PC-9 (cell line): ENCODE data around the gene AUTS2. TPM values are rescaled to one million over a fixed set of nuclear protein-coding genes. Genes with fewer than 3 reads are reported as not detected.

ENCODE experiments used
- BruUV-seq: library from RNA; stranded (reverse); fragments of 400-500 nt; replicated peaks from 2 replicates; lab custom pipeline; 2021; lab: Mats Ljungman, UMichigan
- CTCF ChIA-PET: fragments of 300-600 bp; sonication (Branson Sonifier 250); formaldehyde crosslinking; loops from one replicate; lab custom pipeline; 2022; ENCODE audit warnings: antibody characterized with exemption; lab: Charles Lee
- POLR2A ChIA-PET: fragments of 300-600 bp; sonication (Branson Sonifier 250); formaldehyde crosslinking; loops from one replicate; lab custom pipeline; 2022; ENCODE audit warnings: antibody characterized with exemption; ENCODE audit not compliant: unreplicated experiment; lab: Charles Lee
- DNase-seq, 2 experiments: peaks; one replicate each; pipeline versions ENCODE4 v3.0.0 to v3.0.0-alpha.2; 2015 to 2022; ENCODE audit warnings: mixed read lengths in 1 of 2
- H2AFZ ChIP-seq: fragments of 200-600 bp; sonication (generic); 2 replicates; pipeline ENCODE4 v1.8.1; 2017; ENCODE audit warnings: antibody characterized with exemption
- H3F3A ChIP-seq: fragments of 200-600 bp; sonication (generic); 2 replicates; pipeline ENCODE4 v1.8.1; 2017; ENCODE audit warnings: antibody characterized with exemption, mild to moderate bottlenecking, low read depth; ENCODE audit not compliant: insufficient read depth
- H3K27ac ChIP-seq: fragments of 200-600 bp; sonication (generic); 2 replicates; pipeline ENCODE4 v1.6.1; 2016; ENCODE audit warnings: mixed run types
- H3K27me3 ChIP-seq: fragments of 200-600 bp; sonication (generic); 2 replicates; pipeline ENCODE4 v1.6.1; 2016; ENCODE audit warnings: low read depth, mixed run types; ENCODE audit not compliant: insufficient read depth
- H3K36me3 ChIP-seq: fragments of 200-600 bp; sonication (generic); 2 replicates; pipeline ENCODE4 v1.6.1; 2016; ENCODE audit warnings: low read depth, mixed run types
- H3K4me1 ChIP-seq: fragments of 200-600 bp; sonication (generic); replicated peaks from 2 replicates; pipeline ENCODE4 v1.6.1; 2016; ENCODE audit warnings: mixed run types; ENCODE audit not compliant: insufficient read depth
- H3K4me2 ChIP-seq: fragments of 200-600 bp; sonication (generic); 2 replicates; pipeline ENCODE4 v1.6.1; 2017; ENCODE audit warnings: mixed run types
- H3K4me3 ChIP-seq: fragments of 200-600 bp; sonication (generic); 2 replicates; pipeline ENCODE4 v1.6.1; 2016; ENCODE audit warnings: mixed run types
- H3K79me2 ChIP-seq: fragments of 200-600 bp; sonication (generic); 2 replicates; pipeline ENCODE4 v1.6.1; 2017; ENCODE audit warnings: low read depth, mixed run types
- H3K9me2 ChIP-seq: fragments of 200-600 bp; sonication (generic); 2 replicates; pipeline ENCODE4 v1.8.1; 2017; ENCODE audit warnings: mild to moderate bottlenecking; ENCODE audit not compliant: insufficient read depth
- H3K9me3 ChIP-seq: fragments of 200-600 bp; sonication (generic); 2 replicates; pipeline ENCODE4 v1.8.1; 2016; ENCODE audit warnings: low read depth; ENCODE audit not compliant: insufficient read depth
- H4K20me1 ChIP-seq: fragments of 200-600 bp; sonication (generic); 2 replicates; pipeline ENCODE4 v1.8.1; 2017; ENCODE audit not compliant: insufficient read depth
- CTCF ChIP-seq: fragments of 200-600 bp; sonication (generic); conservative IDR thresholded peaks from 2 replicates; pipeline ENCODE4 v1.6.1; 2017; ENCODE audit warnings: mixed run types, antibody characterized with exemption, mild to moderate bottlenecking, moderate library complexity
- EZH2 ChIP-seq: fragments of 200-600 bp; sonication (generic); IDR thresholded peaks from 2 replicates; pipeline ENCODE4 v1.8.0; 2017; ENCODE audit warnings: antibody characterized with exemption, low read depth
- intact Hi-C: fragments of 100-400 bp; cut with micrococcal nuclease; formaldehyde crosslinking; loops from one replicate; pipeline ENCODE4 v1.10.0; 2022; ENCODE audit not compliant: unreplicated experiment
- total RNA-seq: library from RNA; stranded (reverse); gene quantifications from 2 replicates; pipeline ENCODE4 v1.2.3, GENCODE V29; 2021

AUTS2 gene
- total RNA-seq, 1 experiment from 2014 or later = not detected

DNA sequence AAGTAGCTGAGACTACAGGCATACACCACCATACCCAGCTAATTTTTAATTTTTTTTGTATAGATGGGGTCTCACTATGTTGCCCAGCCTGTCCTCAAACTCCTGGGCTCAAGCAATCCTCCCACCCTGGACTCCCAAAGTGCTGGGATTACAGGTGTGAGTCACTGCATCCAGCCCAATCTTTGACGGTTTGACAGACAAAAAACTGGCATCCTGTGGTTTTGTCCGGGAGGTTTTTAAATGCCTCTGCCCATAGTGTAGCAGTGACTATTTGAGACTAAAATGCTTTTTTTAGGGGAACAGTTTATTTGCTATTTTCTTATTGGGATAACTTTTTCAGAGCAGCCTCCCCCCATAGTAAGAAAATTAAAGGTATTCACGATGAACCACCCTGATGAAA lies 1010.0 kb downstream of the AUTS2 start:
- ChIA-PET POLR2A (no interaction called here), CTCF (no interaction called here)
- Histone ChIP-seq H3K9me3 (no peaks in the 10 kb centered on the region), H2AFZ (no peak overlapping the region), H3K4me2 (no peak overlapping the region), H3K79me2 (no peaks in the 10 kb centered on the region), H3K9me2 (no peaks in the 10 kb centered on the region), H3K27ac (no peak overlapping the region), H4K20me1 (no peaks in the 10 kb centered on the region), H3K4me1 (no peaks in the 10 kb centered on the region), H3K27me3 (peaks cover 8% of the 10 kb centered on the region), H3K4me3 (no peak overlapping the region), H3F3A (no peaks in the 10 kb centered on the region), H3K36me3 (no peaks in the 10 kb centered on the region)
- TF ChIP-seq CTCF (no peak), EZH2 (no peak)
- DNase-seq = no peak
- intact Hi-C loops = no loop called here
- BruUV-seq = no TSS peak

DNA sequence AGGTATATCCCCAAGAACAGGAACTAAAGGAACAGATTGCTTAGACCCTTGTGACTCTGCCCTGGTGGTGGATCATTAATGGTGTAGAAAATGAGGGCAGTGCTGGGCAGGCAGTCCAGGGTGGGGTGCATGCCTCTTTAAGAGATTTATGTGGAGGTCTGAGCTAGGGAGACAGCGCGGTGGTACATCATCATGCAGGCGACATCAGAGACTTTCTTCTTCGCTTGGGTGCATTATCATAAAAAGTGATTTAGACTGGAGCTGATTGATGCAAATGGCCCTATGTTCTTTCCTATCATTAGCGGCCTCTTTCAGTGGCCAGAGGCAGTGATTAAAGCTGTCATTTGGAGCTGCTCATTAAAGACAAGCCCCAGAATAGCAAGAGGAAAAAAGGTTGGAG lies 1014.5 kb downstream of the AUTS2 start:
- H3K79me2 ChIP-seq = no peaks in the 10 kb centered on the region
- DNase-seq = no peak
- H3K36me3 ChIP-seq = no peaks in the 10 kb centered on the region
- H3K4me2 ChIP-seq = no peak overlapping the region
- H3K27ac ChIP-seq = no peak overlapping the region
- BruUV-seq = no TSS peak
- no peaks in the 10 kb centered on the region for H3K4me1 ChIP-seq
- no peak overlapping the region for H3K4me3 ChIP-seq
- H3F3A ChIP-seq = no peaks in the 10 kb centered on the region
- H3K27me3 ChIP-seq = peaks cover 30% of the 10 kb centered on the region
- intact Hi-C loops = no loop called here
- H3K9me2 ChIP-seq = no peaks in the 10 kb centered on the region
- POLR2A ChIA-PET = no interaction called here
- H4K20me1 ChIP-seq = no peaks in the 10 kb centered on the region
- H3K9me3 ChIP-seq = no peaks in the 10 kb centered on the region
- no peak overlapping the region for H2AFZ ChIP-seq
- TF ChIP-seq EZH2 = no peak
- CTCF ChIA-PET = no interaction called here

- no peaks in the 10 kb centered on the region for H3K9me3 ChIP-seq
- DNase-seq = no peak
- no peak overlapping the region for H2AFZ ChIP-seq
- no peak overlapping the region for H3K4me3 ChIP-seq
- no peak overlapping the region for H3K27ac ChIP-seq
- no peak overlapping the region for H3K4me2 ChIP-seq
- no peaks in the 10 kb centered on the region for H3F3A ChIP-seq
- no peaks in the 10 kb centered on the region for H3K4me1 ChIP-seq
- no peaks in the 10 kb centered on the region for H3K9me2 ChIP-seq
- no peaks in the 10 kb centered on the region for H3K36me3 ChIP-seq
- H3K27me3 ChIP-seq = peaks cover 44% of the 10 kb centered on the region
- intact Hi-C loops = no loop called here
- ChIA-PET POLR2A (interaction anchor here (0.5 kb wide), 1 partner anchor 9 kb away, joined by 6 read pairs; no protein-coding TSS in a partner anchor), CTCF (no interaction called here)
- BruUV-seq = no TSS peak
- TF ChIP-seq CTCF (no peak), EZH2 (no peak)
- no peaks in the 10 kb centered on the region for H4K20me1 ChIP-seq
- H3K79me2 ChIP-seq = no peaks in the 10 kb centered on the region
Observed at GRCh38 chr7:70614237-70615045, 1016.2 kb downstream of the AUTS2 start.
